SH-SY5Y (cell line): ENCODE data around the gene RANGAP1.

ENCODE experiments used
- GATA2 ChIP-seq: IDR thresholded peaks from 2 replicates; pipeline ENCODE4 v1.6.1; 2011; ENCODE audit warnings: mild to moderate bottlenecking, low read depth, low read length
- GATA3 ChIP-seq: IDR thresholded peaks from 2 replicates; pipeline ENCODE4 v1.6.1; 2011; ENCODE audit warnings: low read depth, mild to moderate bottlenecking, low read length, moderate library complexity

The RANGAP1 gene, protein sequence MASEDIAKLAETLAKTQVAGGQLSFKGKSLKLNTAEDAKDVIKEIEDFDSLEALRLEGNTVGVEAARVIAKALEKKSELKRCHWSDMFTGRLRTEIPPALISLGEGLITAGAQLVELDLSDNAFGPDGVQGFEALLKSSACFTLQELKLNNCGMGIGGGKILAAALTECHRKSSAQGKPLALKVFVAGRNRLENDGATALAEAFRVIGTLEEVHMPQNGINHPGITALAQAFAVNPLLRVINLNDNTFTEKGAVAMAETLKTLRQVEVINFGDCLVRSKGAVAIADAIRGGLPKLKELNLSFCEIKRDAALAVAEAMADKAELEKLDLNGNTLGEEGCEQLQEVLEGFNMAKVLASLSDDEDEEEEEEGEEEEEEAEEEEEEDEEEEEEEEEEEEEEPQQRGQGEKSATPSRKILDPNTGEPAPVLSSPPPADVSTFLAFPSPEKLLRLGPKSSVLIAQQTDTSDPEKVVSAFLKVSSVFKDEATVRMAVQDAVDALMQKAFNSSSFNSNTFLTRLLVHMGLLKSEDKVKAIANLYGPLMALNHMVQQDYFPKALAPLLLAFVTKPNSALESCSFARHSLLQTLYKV

DNA sequence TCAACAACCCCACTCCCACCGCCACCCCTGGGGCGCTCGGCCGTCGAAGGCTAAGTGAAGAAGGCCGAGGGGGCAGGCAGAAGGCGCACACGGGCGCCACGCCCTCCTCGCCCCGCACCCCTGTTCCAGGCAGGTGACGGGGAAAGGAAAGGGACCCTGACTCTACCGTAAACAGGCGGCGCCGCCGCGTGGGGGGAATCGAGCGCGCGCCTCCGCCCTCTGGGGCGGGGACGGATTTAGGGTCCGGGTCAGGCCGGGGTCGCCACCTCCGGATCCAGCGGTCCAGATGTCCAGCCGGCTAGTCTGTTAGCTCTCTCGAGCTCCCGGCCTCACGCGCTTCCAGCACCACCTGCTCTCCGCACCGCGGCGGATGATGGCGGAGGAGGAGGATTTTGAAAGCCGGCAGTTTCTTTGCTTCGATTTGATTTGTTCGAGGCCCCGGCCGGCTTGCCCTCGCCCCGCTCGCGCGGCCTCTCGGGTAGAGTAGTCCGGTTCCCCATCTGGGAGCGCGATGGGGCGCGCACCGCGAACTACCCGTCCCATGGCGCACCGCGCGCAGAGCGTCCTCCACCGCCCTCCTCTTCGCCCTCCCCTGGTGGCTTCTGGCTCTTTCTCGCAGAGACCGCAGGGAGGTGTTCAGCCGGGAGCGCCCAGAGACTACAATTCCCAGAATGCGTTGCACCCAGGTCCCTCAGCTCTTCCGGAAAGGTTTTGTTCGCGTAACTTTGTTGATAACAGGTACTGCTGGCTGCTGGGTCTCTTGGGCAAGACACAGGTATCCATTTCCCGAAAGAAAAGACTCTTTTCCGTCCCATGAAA is at the start of gene RANGAP1:
Gene RANGAP1, minus strand, starts transcription at position 368 of the 819 bp plus-strand sequence. CDS start 5,143 bp downstream, outside the sequence.
- TF ChIP-seq GATA3: no peak
- TF ChIP-seq GATA2: no peak

DNA sequence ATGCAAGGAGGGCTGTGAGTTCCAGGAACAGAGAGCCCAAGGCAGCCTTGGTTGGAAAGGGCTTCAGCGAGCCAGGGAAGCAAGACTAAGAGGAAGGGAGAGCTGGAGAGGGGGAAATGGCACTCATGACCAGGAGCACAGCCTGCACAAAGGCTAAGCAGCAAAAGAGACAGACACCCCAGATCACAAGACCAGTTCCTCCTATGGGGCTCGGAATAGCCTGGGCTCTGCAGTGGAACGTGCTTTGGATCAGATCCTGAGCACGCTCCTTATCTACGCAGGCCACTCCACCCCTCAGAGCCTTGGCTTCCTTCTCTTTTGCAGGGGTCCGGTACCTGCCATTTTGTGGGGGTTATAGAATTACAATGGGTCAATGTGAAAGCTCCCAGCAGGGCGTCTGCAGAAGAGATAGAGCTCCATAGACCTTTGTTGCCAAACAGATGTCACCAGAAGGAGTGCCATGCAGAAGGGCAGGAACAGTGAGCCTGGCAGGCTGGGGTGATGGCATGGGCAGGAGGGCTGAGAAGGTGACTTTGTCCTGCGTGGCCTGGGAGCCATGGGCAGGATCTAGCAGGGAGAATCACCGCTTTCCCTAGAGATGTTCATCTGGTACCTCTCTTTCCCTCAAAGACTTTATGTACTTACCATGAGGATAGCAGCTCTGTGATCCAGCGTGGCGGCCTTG is 49.1 kb upstream of the RANGAP1 start:
- TF ChIP-seq GATA2 (no peak), GATA3 (no peak)

DNA sequence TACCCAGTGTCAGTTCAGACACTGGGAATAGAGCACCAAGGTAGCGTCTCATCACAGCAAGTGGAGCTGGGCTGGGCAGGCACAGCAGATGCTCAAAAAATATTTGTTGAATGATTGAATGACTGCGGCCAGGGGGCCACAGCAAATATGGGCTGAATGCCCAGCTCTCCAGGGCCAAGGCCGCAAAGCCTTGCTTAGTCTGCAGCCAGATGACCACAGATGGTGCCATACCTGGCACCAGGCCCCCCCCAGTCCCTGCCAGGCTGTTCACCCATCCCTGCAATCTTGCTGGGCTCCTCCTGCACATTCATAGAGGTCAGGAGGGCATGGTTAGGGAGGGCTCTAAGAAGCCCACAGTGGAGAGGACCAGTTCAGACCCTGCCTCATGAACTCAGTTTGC is 48.2 kb upstream of the RANGAP1 start:
- TF ChIP-seq GATA3 (no peak), GATA2 (no peak)

DNA sequence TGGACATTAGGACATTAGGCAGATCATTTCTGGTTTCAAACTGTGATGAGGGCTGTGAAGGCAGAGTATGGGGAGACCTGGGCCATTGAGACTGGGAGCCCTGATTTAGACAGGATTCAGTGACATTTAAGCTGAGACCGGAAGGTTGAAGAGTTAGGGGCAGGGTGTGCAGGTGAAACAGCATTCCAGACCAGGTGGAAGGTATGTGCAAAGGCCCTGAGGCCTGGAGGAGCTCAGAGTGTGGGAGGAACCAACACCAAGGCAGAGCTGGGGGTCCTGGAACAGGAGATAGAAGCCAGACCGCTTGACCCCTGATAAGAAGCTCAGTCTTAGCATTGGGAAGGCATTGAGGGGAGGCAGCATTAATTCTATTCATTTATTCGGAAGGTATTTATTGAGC is 47.8 kb upstream of the RANGAP1 start:
- TF ChIP-seq GATA2: no peak
- TF ChIP-seq GATA3: no peak

DNA sequence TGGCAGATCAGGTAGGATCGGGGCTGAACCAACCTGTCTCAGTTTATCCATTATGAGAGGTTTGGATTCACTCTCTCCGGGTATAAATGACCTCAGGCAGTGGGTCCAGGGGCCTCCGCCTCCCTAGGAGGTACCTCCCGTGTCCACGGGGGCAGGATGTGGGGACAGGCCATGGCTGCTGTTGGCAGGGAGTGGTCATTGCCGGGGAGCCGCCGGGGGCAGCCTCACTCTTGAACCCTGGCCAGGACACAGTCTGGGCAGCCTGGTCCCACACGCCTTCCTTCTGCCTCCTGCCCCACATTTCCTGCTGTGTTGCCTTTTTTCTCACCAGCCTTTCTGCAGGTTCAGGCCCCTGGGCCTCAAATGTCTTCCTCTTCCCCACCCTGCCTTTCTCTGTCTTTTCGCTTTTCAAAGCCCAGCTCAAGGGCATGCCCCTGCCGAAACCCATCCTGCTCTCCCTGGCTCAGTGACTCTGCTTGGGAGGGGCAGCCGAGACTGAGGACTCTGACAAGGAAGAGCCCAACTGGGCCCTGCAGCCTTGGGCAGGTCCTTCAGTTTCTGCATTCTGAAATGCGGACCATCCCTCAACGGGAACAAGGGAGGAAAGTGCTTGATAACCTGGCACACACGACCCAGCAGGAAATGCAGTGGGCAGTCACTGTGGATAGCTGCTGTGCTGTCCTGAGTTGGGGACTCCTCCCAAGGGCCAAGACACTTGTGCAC is 46.4 kb upstream of the RANGAP1 start:
- TF ChIP-seq GATA3 (no peak), GATA2 (no peak)

DNA sequence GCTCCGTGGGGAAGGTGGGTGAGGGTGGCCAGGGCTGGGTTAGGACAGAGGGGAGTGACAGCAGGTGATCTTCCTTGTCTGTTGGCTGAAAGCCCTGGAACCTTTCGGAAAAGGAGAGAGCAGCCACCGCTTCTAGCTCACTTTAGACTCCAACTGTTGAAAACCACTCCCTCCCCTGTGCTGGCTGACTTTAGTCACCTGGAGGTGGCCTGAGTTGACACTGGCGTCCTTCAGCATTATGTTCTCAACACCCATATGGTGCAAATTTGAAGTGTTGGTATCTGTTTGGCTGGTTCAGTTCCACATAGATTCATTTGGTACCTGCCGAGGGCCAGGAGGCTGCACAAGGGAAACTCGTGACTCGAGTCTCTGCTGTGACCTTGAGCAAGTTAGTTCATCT is 44.2 kb upstream of the RANGAP1 start:
- TF ChIP-seq GATA2 (no peak), GATA3 (no peak)

DNA sequence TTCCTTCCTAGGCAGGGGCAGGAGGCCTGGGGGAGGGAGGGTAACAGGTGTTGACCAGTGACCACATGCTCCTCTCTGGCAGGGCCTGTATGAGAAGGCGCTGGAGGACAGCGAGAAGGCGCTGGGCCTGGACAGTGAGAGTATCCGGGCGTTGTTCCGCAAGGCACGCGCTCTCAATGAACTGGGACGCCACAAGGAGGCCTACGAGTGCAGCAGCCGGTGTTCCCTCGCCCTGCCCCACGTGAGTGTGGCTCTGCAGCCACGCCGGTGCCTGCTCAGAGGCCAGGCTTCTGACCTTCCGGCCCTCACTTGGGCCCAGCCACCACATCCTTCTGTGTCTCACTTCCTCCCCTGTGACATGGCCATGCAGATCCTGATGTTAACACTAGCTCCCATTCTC is 41.1 kb upstream of the RANGAP1 start:
- TF ChIP-seq GATA3: no peak
- TF ChIP-seq GATA2: no peak

DNA sequence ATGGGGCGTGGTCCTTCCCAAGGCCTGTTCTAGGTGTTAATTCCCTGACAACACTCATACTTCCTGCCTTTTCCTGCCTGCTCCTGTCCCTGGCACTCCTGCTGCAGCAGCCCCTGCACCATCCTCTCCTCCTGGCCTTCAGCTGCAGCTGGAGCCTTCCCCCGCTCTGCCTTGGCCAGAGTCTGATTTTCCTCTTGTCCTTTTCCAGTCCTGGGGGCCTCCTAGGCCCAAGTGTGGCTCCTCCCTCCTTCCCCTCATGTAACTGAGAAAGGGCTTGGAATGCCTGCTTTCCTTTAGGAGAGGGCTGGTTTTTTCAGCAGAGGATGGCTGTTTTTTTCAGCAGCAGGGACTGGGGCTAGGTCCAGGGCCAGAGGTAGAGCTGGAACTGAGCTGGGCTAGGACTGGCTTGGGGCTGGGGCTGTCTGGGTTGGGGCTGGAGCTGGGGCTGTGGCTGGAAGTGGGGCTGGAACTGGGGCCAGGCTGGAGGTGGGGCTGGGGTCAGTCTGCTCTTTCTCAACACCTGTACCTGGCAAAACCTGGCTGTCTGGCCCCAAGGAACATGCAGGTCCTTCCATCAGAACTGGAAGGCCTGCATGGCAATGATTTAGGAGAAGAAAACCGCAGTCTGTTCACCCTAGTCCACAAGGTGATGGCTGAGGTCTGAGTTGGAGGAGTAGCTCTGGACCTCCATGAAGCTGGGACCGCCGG is 39.0 kb upstream of the RANGAP1 start:
- TF ChIP-seq GATA3: no peak
- no peak for TF ChIP-seq GATA2

DNA sequence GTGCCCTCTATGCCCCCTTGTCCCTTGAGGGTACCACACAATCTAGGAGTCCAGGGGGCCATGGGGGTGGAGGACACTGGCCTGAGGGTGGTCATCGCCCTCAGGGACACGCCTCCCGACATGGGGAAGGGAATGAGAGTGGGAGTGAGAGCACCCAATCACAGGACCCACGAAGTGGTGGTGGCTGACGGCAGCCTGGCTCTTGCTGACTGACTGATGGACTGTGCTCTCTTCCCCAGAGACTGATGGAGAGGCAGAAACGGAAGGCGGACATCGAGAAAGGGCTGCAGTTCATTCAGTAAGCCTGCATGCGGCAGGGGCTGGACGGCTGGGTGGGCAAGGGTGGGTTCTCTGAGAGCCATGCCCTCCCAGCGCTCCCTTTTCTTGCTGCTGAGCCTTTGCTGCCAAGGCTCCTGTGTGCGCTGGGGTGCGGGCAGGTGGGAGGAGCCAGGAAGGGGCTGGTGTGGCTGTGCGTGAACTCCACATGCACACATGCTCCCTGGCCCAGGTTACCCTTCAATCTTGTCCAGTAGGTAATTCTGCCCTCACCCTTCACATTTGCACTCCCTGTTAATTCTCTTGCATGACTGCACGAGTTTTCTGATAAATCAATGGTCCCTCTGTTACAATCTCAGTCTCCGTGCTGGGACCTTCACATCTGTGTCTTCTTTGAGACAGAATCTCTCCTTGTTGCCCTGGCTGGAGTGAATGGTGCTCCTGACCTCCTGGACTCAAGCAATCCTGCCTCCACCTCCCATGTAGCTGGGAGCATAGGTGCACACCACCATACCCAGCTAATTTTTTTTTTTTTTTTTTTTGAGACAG is 34.6 kb upstream of the RANGAP1 start:
- TF ChIP-seq GATA2: no peak
- no peak for TF ChIP-seq GATA3

DNA sequence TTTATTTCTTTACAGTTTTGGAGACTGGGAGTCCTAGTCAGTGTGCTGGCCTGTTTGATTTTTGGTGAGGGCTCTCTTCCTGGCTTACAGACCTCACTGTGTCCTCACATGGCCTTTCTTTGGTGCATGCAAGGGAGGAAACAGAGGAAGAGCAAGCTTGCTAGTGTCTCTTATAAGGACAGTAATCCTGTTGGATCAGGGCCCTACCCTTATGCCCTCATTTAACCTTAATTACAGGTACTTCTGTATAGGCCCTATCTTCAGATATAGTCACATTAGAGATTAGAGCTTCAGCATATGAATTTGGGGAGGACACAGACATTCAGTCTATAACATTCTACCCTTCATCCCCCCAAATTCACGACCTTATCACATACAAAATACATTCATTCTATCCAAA is 29.6 kb upstream of the RANGAP1 start:
- TF ChIP-seq GATA3: no peak
- TF ChIP-seq GATA2: no peak

DNA sequence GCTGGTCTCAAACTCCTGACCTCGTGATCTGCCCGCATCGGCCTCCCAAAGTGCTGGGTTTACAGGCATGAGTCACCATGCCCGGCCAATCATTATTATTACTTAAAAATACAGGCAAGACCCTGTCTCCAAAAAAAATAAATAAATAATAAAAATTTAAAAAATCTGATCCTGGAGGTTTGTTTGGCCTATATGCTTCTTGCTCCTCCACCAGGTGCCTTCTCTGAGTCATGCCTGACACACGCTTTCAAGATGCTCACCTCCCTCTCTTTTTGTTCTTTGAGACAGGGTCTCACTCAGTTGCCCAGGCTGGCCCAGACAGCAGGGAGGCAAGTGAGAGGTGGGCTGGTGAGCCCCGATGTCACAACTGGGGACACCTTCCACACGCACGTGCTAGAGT is 28.8 kb upstream of the RANGAP1 start:
- TF ChIP-seq GATA2 (no peak), GATA3 (no peak)

DNA sequence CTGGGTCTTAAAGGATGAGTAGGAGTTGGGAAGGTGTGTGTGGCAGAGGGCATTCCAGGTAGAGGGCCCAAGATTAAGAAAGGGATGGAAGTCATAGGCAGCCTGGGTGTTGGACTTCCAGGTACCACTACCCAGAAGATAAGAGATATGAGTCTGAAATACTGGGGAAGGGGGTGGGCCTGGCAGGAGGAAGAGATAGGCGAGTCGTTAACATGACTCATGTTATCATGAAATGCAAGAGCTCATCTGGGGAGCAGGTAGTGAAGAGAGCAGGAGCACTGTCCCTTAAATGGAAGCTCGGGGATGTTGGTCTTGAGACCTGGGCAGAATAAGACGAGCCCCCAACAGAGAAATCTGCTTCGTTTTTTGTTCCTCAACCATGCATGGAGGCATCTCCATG is 25.5 kb upstream of the RANGAP1 start:
- TF ChIP-seq GATA2: no peak
- no peak for TF ChIP-seq GATA3
